HCT116 (cell line): ENCODE measurements around the gene TMEM116. TPM values are rescaled to one million over a fixed set of nuclear protein-coding genes. Genes with fewer than 3 reads are reported as not detected.

Source experiments
- ATAC-seq: fragments of 200-7000 bp; cut with Tn5 transposase; 2 replicates; pipeline ENCODE4 v1.9.1; 2020; ENCODE audit warnings: mild to moderate bottlenecking, moderate library complexity
- BruUV-seq: library from RNA; stranded (reverse); fragments of 400-500 nt; replicated peaks from 2 replicates; lab custom pipeline; 2021; lab: Mats Ljungman, UMichigan
- CTCF ChIA-PET: fragments of 300-600 bp; sonication (Branson Sonifier 250); formaldehyde crosslinking; loops from one replicate; lab custom pipeline; 2021; ENCODE audit warnings: antibody characterized with exemption; lab: Charles Lee
- POLR2A ChIA-PET: fragments of 300-600, 350-600 bp; sonication (Branson Sonifier 250); formaldehyde crosslinking; loops from one replicate; lab custom pipeline; 2021; ENCODE audit warnings: antibody characterized with exemption; lab: Charles Lee
- RAD21 ChIA-PET, 2 experiments: fragments of 300-600 bp; sonication (Branson Sonifier 250); formaldehyde crosslinking; loops; one replicate each; lab custom pipeline; 2023; ENCODE audit warnings: low total read pairs in 2 of 2; ENCODE audit not compliant: uncharacterized antibody in 2 of 2, unreplicated experiment in 2 of 2, low non-redundant PET in 1 of 2; lab: Charles Lee
- DNase-seq: peaks from one replicate; pipeline ENCODE4 v3.0.0-alpha.2; 2010; ENCODE audit warnings: low read depth, low spot score
- H2AFZ ChIP-seq: fragments of 200-600 bp; shearing (Covaris generic), sonication (generic); 2 replicates; pipeline ENCODE4 v1.6.1; 2017; ENCODE audit warnings: low read depth, mixed run types, mixed read lengths, antibody characterized with exemption, low read length; ENCODE audit not compliant: poor library complexity, severe bottlenecking
- H3K27ac ChIP-seq: 2 replicates; pipeline ENCODE4 v1.5.1; 2012; ENCODE audit warnings: low read depth, low read length
- H3K27me3 ChIP-seq: fragments of 200-600 bp; sonication (generic); 2 replicates; pipeline ENCODE4 v1.6.1; 2016; ENCODE audit warnings: mixed run types, low read length, mixed read lengths; ENCODE audit not compliant: insufficient read depth
- H3K36me3 ChIP-seq, 2 experiments: fragments of 200-500 bp in 1 of 2; fragments of 200-600 bp in 1 of 2; sonication (Bioruptor generic) in 1 of 2; sonication (generic) in 1 of 2; 2 replicates each; pipeline versions ENCODE4 v1.5.1 to v1.6.1; 2014 to 2016; ENCODE audit warnings: low read length in 2 of 2, inconsistent platforms in 1 of 2, mixed read lengths in 1 of 2, mixed run types in 1 of 2; ENCODE audit not compliant: insufficient read depth in 2 of 2, control insufficient read depth in 1 of 2
- H3K4me1 ChIP-seq, 2 experiments: fragments of 200-600 bp in 1 of 2; sonication (generic) in 1 of 2; 2 replicates each; pipeline versions ENCODE4 v1.5.1 to v1.6.1; 2012 to 2017; ENCODE audit warnings: low read length in 2 of 2, inconsistent platforms in 1 of 2, mild to moderate bottlenecking in 1 of 2, mixed read lengths in 1 of 2, mixed run types in 1 of 2, moderate library complexity in 1 of 2; ENCODE audit not compliant: insufficient read depth in 2 of 2, control insufficient read depth in 1 of 2
- H3K4me2 ChIP-seq: fragments of 200-600 bp; sonication (generic); 2 replicates; pipeline ENCODE4 v1.6.1; 2017; ENCODE audit warnings: mixed run types, low read length, mixed read lengths
- H3K4me3 ChIP-seq, 2 experiments: fragments of 200-600 bp in 1 of 2; sonication (generic) in 1 of 2; replicated peaks in 1 of 2; 2 replicates each; pipeline ENCODE4 v1.5.1; 2011 to 2016; ENCODE audit warnings: low read length in 2 of 2, control low read depth in 1 of 2, low read depth in 1 of 2, mild to moderate bottlenecking in 1 of 2, mixed read lengths in 1 of 2, mixed run types in 1 of 2
- H3K79me2 ChIP-seq: fragments of 200-600 bp; sonication (generic); 2 replicates; pipeline ENCODE4 v1.6.1; 2017; ENCODE audit warnings: mild to moderate bottlenecking, mixed run types, low read length, moderate library complexity, mixed read lengths; ENCODE audit not compliant: insufficient read depth
- H3K9ac ChIP-seq: fragments of 200-600 bp; sonication (generic); 2 replicates; pipeline ENCODE4 v1.6.1; 2016; ENCODE audit warnings: low read length, mixed read lengths
- H3K9me2 ChIP-seq: fragments of 200-600 bp; sonication (generic), shearing (Covaris generic); 2 replicates; pipeline ENCODE4 v1.6.1; 2017; ENCODE audit warnings: mixed run types, mild to moderate bottlenecking, moderate library complexity; ENCODE audit not compliant: insufficient read depth
- H3K9me3 ChIP-seq, 2 experiments: fragments of 200-500 bp in 1 of 2; fragments of 200-600 bp in 1 of 2; sonication (Bioruptor generic) in 1 of 2; sonication (generic) in 1 of 2; 2 replicates each; pipeline ENCODE4 v1.6.1; 2014 to 2017; ENCODE audit warnings: low read length in 2 of 2, mixed read lengths in 2 of 2, inconsistent platforms in 1 of 2, low read depth in 1 of 2, mild to moderate bottlenecking in 1 of 2, mixed run types in 1 of 2, moderate library complexity in 1 of 2; ENCODE audit not compliant: control insufficient read depth in 1 of 2, insufficient read depth in 1 of 2
- H4K20me1 ChIP-seq: fragments of 200-600 bp; sonication (generic), shearing (Covaris generic); 2 replicates; pipeline ENCODE4 v1.6.1; 2017; ENCODE audit warnings: mixed run types, mild to moderate bottlenecking, moderate library complexity; ENCODE audit not compliant: insufficient read depth
- CBX3 ChIP-seq: IDR thresholded peaks from 2 replicates; pipeline ENCODE4 v1.6.1; 2012; ENCODE audit warnings: low read depth
- CEBPB ChIP-seq: IDR thresholded peaks from 2 replicates; pipeline ENCODE4 v1.6.1; 2012; ENCODE audit warnings: low read depth
- CTCF ChIP-seq, 3 experiments: fragments of 200-600 bp in 1 of 3; sonication (generic) in 1 of 3; IDR thresholded peaks in 2 of 3; conservative IDR thresholded peaks in 1 of 3; 2 replicates each; pipeline ENCODE4 v1.5.1; 2012 to 2017; ENCODE audit warnings: low read depth in 2 of 3, low read length in 2 of 3, antibody characterized with exemption in 1 of 3, borderline replicate concordance in 1 of 3, control low read depth in 1 of 3, mild to moderate bottlenecking in 1 of 3, mixed read lengths in 1 of 3, mixed run types in 1 of 3, moderate library complexity in 1 of 3; ENCODE audit not compliant: insufficient read depth in 1 of 3
- EGR1 ChIP-seq: IDR thresholded peaks from 2 replicates; pipeline ENCODE4 v1.6.1; 2012; ENCODE audit warnings: low read depth
- EZH2 ChIP-seq: fragments of 200-600 bp; sonication (generic); IDR thresholded peaks from 2 replicates; pipeline ENCODE4 v1.6.1; 2017; ENCODE audit warnings: antibody characterized with exemption, mixed run types
- EZH2phosphoT487 ChIP-seq: fragments of 200-600 bp; IDR thresholded peaks from 2 replicates; pipeline ENCODE4 v1.6.1; 2018; ENCODE audit warnings: antibody characterized with exemption, borderline replicate concordance
- FOSL1 ChIP-seq: IDR thresholded peaks from 2 replicates; pipeline ENCODE4 v1.6.1; 2012; ENCODE audit warnings: low read depth
- JUND ChIP-seq: IDR thresholded peaks from 2 replicates; pipeline ENCODE4 v1.6.1; 2012
- MAX ChIP-seq: IDR thresholded peaks from 2 replicates; pipeline ENCODE4 v1.6.1; 2012
- POLR2A ChIP-seq: IDR thresholded peaks from 2 replicates; pipeline ENCODE4 v1.7.0; 2011; ENCODE audit warnings: borderline replicate concordance; ENCODE audit not compliant: insufficient read depth, insufficient read length; ENCODE audit errors: extremely low read depth
- POLR2AphosphoS5 ChIP-seq: IDR thresholded peaks from 2 replicates; pipeline ENCODE4 v1.6.1; 2011; ENCODE audit warnings: mild to moderate bottlenecking, low read depth, low read length, moderate library complexity
- REST ChIP-seq: IDR thresholded peaks from 2 replicates; pipeline ENCODE4 v1.6.1; 2012; ENCODE audit warnings: low read depth
- SIN3A ChIP-seq: IDR thresholded peaks from 2 replicates; pipeline ENCODE4 v1.6.1; 2012; ENCODE audit warnings: low read depth
- SP1 ChIP-seq: IDR thresholded peaks from 2 replicates; pipeline ENCODE4 v1.6.1; 2012; ENCODE audit warnings: low read depth
- SRF ChIP-seq: IDR thresholded peaks from 2 replicates; pipeline ENCODE4 v1.6.1; 2012; ENCODE audit warnings: low read depth
- TCF7L2 ChIP-seq: IDR thresholded peaks from 2 replicates; pipeline ENCODE4 v1.7.0; 2011; ENCODE audit warnings: borderline replicate concordance, inconsistent platforms; ENCODE audit not compliant: insufficient read depth, insufficient read length; ENCODE audit errors: extremely low read depth
- YY1 ChIP-seq: IDR thresholded peaks from 2 replicates; pipeline ENCODE4 v1.6.1; 2011; ENCODE audit warnings: low read length, low read depth, moderate library complexity, mild to moderate bottlenecking; ENCODE audit not compliant: insufficient replicate concordance; ENCODE audit errors: extremely low read depth
- ZFX ChIP-seq: fragments of 450-650 bp; IDR thresholded peaks from 2 replicates; pipeline ENCODE4 v1.6.1; 2017
- ZNF274 ChIP-seq: fragments of 200-500 bp; sonication (Bioruptor generic); IDR thresholded peaks from 2 replicates; pipeline ENCODE4 v1.6.1; 2014; ENCODE audit warnings: mild to moderate bottlenecking, low read depth, low read length, inconsistent platforms
- intact Hi-C: fragments of 100-400 bp; cut with micrococcal nuclease; formaldehyde crosslinking; loops from 2 replicates; pipeline ENCODE4 v1.10.0; 2022
- total RNA-seq: library from RNA; stranded (reverse); gene quantifications from one replicate; pipeline ENCODE4 v1.2.1, GENCODE V29; 2021; ENCODE audit not compliant: unreplicated experiment
- TF ChIP-seq, protein P1 (sequence below): IDR thresholded peaks from 2 replicates; pipeline ENCODE4 v1.6.1; 2011; ENCODE audit warnings: mild to moderate bottlenecking, low read length, moderate library complexity; ENCODE audit not compliant: insufficient replicate concordance; ENCODE audit errors: extremely low read depth

TMEM116 gene
- total RNA-seq, 1 experiment from 2014 or later: 6.8 TPM

- Histone ChIP-seq H3K27ac (no peak overlapping the region), H3K9me3 (no peaks in the 10 kb centered on the region), H3K36me3 (no peaks in the 10 kb centered on the region), H4K20me1 (no peaks in the 10 kb centered on the region), H2AFZ (no peak overlapping the region), H3K9me2 (no peaks in the 10 kb centered on the region), H3K4me1 (no peaks in the 10 kb centered on the region), H3K4me2 (no peak overlapping the region), H3K79me2 (no peaks in the 10 kb centered on the region), H3K4me3 (no peak overlapping the region), H3K27me3 (no peaks in the 10 kb centered on the region), H3K9ac (no peak overlapping the region)
- DNase-seq (no peak), ATAC-seq (no peak)
- CTCF ChIA-PET: no interaction called here
- intact Hi-C loops: no loop called here
- TF ChIP-seq EZH2phosphoT487 (no peak), FOSL1 (no peak), YY1 (no peak), POLR2A (no peak), MAX (no peak), ZFX (no peak), CEBPB (no peak), CTCF (IDR thresholded peaks at IDR 0.05 in 2 of 3, conservative IDR thresholded peaks at IDR 0.05 in 1 of 3; ENCODE audit: borderline replicate concordance in 1 of 3, insufficient read depth in 1 of 3, low read depth in 2 of 3, low read length in 2 of 3) (no peak), JUND (no peak), SRF (no peak), SIN3A (no peak), SP1 (no peak), TCF7L2 (no peak), POLR2AphosphoS5 (no peak), REST (no peak), CBX3 (no peak), EZH2 (no peak), EGR1 (no peak), ZNF274 (no peak)
- TF ChIP-seq, protein P1, sequence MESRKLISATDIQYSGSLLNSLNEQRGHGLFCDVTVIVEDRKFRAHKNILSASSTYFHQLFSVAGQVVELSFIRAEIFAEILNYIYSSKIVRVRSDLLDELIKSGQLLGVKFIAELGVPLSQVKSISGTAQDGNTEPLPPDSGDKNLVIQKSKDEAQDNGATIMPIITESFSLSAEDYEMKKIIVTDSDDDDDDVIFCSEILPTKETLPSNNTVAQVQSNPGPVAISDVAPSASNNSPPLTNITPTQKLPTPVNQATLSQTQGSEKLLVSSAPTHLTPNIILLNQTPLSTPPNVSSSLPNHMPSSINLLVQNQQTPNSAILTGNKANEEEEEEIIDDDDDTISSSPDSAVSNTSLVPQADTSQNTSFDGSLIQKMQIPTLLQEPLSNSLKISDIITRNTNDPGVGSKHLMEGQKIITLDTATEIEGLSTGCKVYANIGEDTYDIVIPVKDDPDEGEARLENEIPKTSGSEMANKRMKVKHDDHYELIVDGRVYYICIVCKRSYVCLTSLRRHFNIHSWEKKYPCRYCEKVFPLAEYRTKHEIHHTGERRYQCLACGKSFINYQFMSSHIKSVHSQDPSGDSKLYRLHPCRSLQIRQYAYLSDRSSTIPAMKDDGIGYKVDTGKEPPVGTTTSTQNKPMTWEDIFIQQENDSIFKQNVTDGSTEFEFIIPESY: no peak
- RAD21 ChIA-PET: interaction anchor here in 1 of 2 experiments (1.3 kb wide), 1 partner anchor 261 kb away, joined by 3 read pairs; no protein-coding TSS in a partner anchor
- BruUV-seq: no TSS peak
- POLR2A ChIA-PET: no interaction called here
Observed at GRCh38 chr12:111937429-111937828, 75.5 kb downstream of the TMEM116 start.
